ENCODE results near the gene TDRD15. TPM values are rescaled to one million over a fixed set of nuclear protein-coding genes. Genes with fewer than 3 reads are reported as not detected.

The TDRD15 gene
- total RNA-seq, 6 experiments from 2014 or later: 0.32 to 2.4 (median 1.2) TPM

GRCh38 chr2:21118302-21118920 is 5.4 kb upstream of the TDRD15 start:
- no peak for DNase-seq
- no peaks in the 10 kb centered on the region for H3K9me3 ChIP-seq
- peaks cover 0 to 8% (median 0%) of the 10 kb centered on the region in 4 donors for H3K4me1 ChIP-seq
- peak; percentile 95 to 97 (median 96) for ATAC-seq
- intact Hi-C loops (cut with DNase I): no loop called here
- H3K4me3 ChIP-seq: no peak overlapping the region
- TF ChIP-seq CTCF (IDR thresholded peaks at IDR 0.05) (peak; percentile 59 to 74 (median 72)), POLR2A (IDR thresholded peaks at IDR 0.05) (no peak)
- no peaks in the 10 kb centered on the region for H3K36me3 ChIP-seq
- WGBS (ENCODE audit: insufficient coverage, low coverage, low lambda C conversion rate, missing lambda C conversion rate): 42% methylated on average over 3 of the region's 3 CpGs
- H3K27me3 ChIP-seq: no peaks in the 10 kb centered on the region
- peak overlapping the region in 1 of 3 donors; percentile 10 for H3K27ac ChIP-seq

- Histone ChIP-seq H3K27ac (no peak overlapping the region), H3K36me3 (no peaks in the 10 kb centered on the region), H3K27me3 (no peaks in the 10 kb centered on the region), H3K4me1 (no peaks in the 10 kb centered on the region), H3K9me3 (no peaks in the 10 kb centered on the region), H3K4me3 (no peak overlapping the region)
- WGBS (ENCODE audit: insufficient coverage, low coverage, low lambda C conversion rate, missing lambda C conversion rate): 76% methylated on average over 5 of the region's 5 CpGs
- ATAC-seq (no peak), DNase-seq (no peak)
- intact Hi-C loops (cut with DNase I): no loop called here
- TF ChIP-seq POLR2A (IDR thresholded peaks at IDR 0.05): no peak
- no peak for TF ChIP-seq CTCF (IDR thresholded peaks at IDR 0.05)
These were observed 8.1 kb downstream of the TDRD15 start for GRCh38 chr2:21131861-21132260.

- no peaks in the 10 kb centered on the region for H3K27me3 ChIP-seq
- no peak for TF ChIP-seq POLR2A (IDR thresholded peaks at IDR 0.05)
- no peak for TF ChIP-seq CTCF (IDR thresholded peaks at IDR 0.05)
- intact Hi-C loops (cut with DNase I): no loop called here
- no peaks in the 10 kb centered on the region for H3K9me3 ChIP-seq
- DNase-seq (no peak), ATAC-seq (no peak)
- no peaks in the 10 kb centered on the region for H3K4me1 ChIP-seq
- 78% methylated on average over 2 of the region's 2 CpGs for WGBS (ENCODE audit: insufficient coverage, low coverage, low lambda C conversion rate, missing lambda C conversion rate)
- H3K36me3 ChIP-seq: no peaks in the 10 kb centered on the region
- H3K4me3 ChIP-seq: no peak overlapping the region
- no peak overlapping the region for H3K27ac ChIP-seq
These were observed 11.8 kb downstream of the TDRD15 start for GRCh38 chr2:21135585-21135984.

GRCh38 chr2:21142149-21142548 is 18.4 kb downstream of the TDRD15 start:
- ATAC-seq (no peak), DNase-seq (no peak)
- WGBS (ENCODE audit: insufficient coverage, low coverage, low lambda C conversion rate, missing lambda C conversion rate): 83% methylated on average over 2 of the region's 2 CpGs

More at GRCh38 chr2:21142149-21142548, 18.4 kb downstream of the TDRD15 start:
- Histone ChIP-seq H3K36me3 (no peaks in the 10 kb centered on the region), H3K4me1 (no peaks in the 10 kb centered on the region), H3K9me3 (no peaks in the 10 kb centered on the region), H3K27ac (no peak overlapping the region), H3K4me3 (no peak overlapping the region), H3K27me3 (no peaks in the 10 kb centered on the region)
- TF ChIP-seq CTCF (IDR thresholded peaks at IDR 0.05) (no peak), POLR2A (IDR thresholded peaks at IDR 0.05) (no peak)
- intact Hi-C loops (cut with DNase I): no loop called here

All from right lobe of liver (tissue), 6 donors.